HG02970 (cell line): ENCODE data around the gene KCNMA1.
"Not testable (repeated sequence)": the region's sequence is repeated elsewhere in the genome, so short reads cannot be mapped to it uniquely, and the experiment has no call there.

Experiments
- ATAC-seq: cut with Tn5 transposase; IDR thresholded peaks from one replicate; pipeline ENCODE4 v1.9.1; 2021; ENCODE audit warnings: mild to moderate bottlenecking, moderate library complexity, moderate number of reproducible peaks; ENCODE audit not compliant: unreplicated experiment, low FRiP score

The KCNMA1 gene

GRCh38 chr10:77433546-77433945, 204.1 kb downstream of the KCNMA1 start:
- no peak for ATAC-seq

- no peak for ATAC-seq
Observed at GRCh38 chr10:77431980-77432797, 205.4 kb downstream of the KCNMA1 start.

GRCh38 chr10:77431209-77431611, 206.4 kb downstream of the KCNMA1 start:
- ATAC-seq: no peak

- ATAC-seq: no peak
Observed at GRCh38 chr10:77430530-77430929, 207.1 kb downstream of the KCNMA1 start.

- no peak for ATAC-seq
Observed at GRCh38 chr10:77428691-77429395, 208.8 kb downstream of the KCNMA1 start.

- no peak for ATAC-seq
Observed at GRCh38 chr10:77424257-77424656, 213.4 kb downstream of the KCNMA1 start.

GRCh38 chr10:77422491-77423338, 214.9 kb downstream of the KCNMA1 start:
- ATAC-seq: no peak

- ATAC-seq: no peak
Observed at GRCh38 chr10:77421591-77421990, 216.0 kb downstream of the KCNMA1 start.

- ATAC-seq: no peak
Observed at GRCh38 chr10:77420947-77421523, 216.6 kb downstream of the KCNMA1 start.

- no peak for ATAC-seq
Observed at GRCh38 chr10:77419979-77420378, 217.6 kb downstream of the KCNMA1 start.

- no peak for ATAC-seq
Observed at GRCh38 chr10:77419056-77419455, 218.6 kb downstream of the KCNMA1 start.

GRCh38 chr10:77417806-77418640, 219.6 kb downstream of the KCNMA1 start:
- no peak for ATAC-seq

- ATAC-seq: no peak
Observed at GRCh38 chr10:77417359-77417758, 220.2 kb downstream of the KCNMA1 start.

- ATAC-seq: no peak
Observed at GRCh38 chr10:77416311-77417135, 221.1 kb downstream of the KCNMA1 start.

GRCh38 chr10:77415313-77415960, 222.2 kb downstream of the KCNMA1 start:
- ATAC-seq: no peak

GRCh38 chr10:77413231-77413630, 224.4 kb downstream of the KCNMA1 start:
- ATAC-seq: no peak

GRCh38 chr10:77412573-77413133, 225.0 kb downstream of the KCNMA1 start:
- not testable (repeated sequence) for ATAC-seq

- ATAC-seq: no peak
Observed at GRCh38 chr10:77411805-77412204, 225.8 kb downstream of the KCNMA1 start.
